ENCODE data around the gene HYAL2.

- peak; percentile 63; the same call in 1 of the 2 replicates for TF ChIP-seq POLR2A (conservative IDR thresholded peaks at IDR 0.05)
- no peak for TF ChIP-seq ZNF318 (IDR thresholded peaks at IDR 0.05; ENCODE audit: borderline replicate concordance in 1 of 2, low read depth in 1 of 2)
- no peak for TF ChIP-seq REST (IDR thresholded peaks at IDR 0.05; ENCODE audit: borderline replicate concordance)
- no peak for TF ChIP-seq REST (CRISPR knock-in tag; IDR thresholded peaks at IDR 0.05; ENCODE audit: low read depth)
- no peak for TF ChIP-seq ZNF274 (IDR thresholded peaks at IDR 0.05; ENCODE audit: borderline replicate concordance, low read depth, low read length)
- TF ChIP-seq SMAD2 (IDR thresholded peaks at IDR 0.05; ENCODE audit: low read depth, low read length), result peak; percentile 89; the same call in 1 of the 2 replicates
- no peak for TF ChIP-seq EP300 (IDR thresholded peaks at IDR 0.05; ENCODE audit: low read length)
- TF ChIP-seq, protein P1, sequence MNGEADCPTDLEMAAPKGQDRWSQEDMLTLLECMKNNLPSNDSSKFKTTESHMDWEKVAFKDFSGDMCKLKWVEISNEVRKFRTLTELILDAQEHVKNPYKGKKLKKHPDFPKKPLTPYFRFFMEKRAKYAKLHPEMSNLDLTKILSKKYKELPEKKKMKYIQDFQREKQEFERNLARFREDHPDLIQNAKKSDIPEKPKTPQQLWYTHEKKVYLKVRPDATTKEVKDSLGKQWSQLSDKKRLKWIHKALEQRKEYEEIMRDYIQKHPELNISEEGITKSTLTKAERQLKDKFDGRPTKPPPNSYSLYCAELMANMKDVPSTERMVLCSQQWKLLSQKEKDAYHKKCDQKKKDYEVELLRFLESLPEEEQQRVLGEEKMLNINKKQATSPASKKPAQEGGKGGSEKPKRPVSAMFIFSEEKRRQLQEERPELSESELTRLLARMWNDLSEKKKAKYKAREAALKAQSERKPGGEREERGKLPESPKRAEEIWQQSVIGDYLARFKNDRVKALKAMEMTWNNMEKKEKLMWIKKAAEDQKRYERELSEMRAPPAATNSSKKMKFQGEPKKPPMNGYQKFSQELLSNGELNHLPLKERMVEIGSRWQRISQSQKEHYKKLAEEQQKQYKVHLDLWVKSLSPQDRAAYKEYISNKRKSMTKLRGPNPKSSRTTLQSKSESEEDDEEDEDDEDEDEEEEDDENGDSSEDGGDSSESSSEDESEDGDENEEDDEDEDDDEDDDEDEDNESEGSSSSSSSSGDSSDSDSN (IDR thresholded peaks at IDR 0.05; ENCODE audit: borderline replicate concordance in 1 of 2, low read depth in 2 of 2, low read length in 2 of 2), result peak in 1 of 2 experiments; percentile 68; a peak in 1 of 4 replicates
These were observed 36.6 kb upstream of the HYAL2 start, which contains the start of gene TMEM115 for GRCh38 chr3:50358911-50359759.
